Measurements from ENCODE around the gene SUMO3. TPM values are rescaled to one million over a fixed set of nuclear protein-coding genes. Genes with fewer than 3 reads are reported as not detected.

Gene SUMO3
- total RNA-seq, 2 experiments from 2014 or later = 98.8 to 102 TPM

DNA sequence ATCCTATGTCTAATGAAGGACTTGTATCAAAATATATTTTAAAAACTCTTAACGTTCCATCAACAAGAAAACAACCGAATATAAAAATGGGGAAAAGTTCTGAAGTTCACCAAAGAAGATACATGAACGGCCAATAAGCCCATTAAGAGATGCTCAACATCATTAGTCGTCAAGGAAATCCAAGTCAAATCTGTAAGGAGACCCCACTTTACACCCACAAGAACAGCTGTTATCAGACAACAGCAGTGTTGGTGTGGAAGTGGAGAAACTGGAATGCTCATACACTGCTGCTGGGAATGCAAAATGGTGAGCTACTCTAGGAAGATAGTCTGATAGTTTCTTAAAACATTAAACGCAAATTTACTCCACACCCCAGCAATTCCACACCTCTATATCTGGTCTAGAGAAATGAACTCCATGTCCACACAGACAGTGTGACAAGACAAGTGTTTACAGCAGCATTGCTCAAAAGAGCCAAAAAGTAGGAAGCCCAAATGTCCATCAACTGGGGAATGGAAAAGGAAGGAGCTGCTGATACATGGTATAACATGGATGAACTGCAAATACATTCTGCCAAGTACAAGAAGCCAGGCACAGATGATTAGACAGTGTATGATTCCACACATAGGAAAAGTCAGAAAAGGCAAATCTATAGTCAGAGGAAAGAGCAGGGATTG lies 34.7 kb downstream of the SUMO3 start:
- CTCF ChIA-PET = interaction anchor here (0.9 to 4.1 kb wide), 3 partner anchors 10 to 40 kb away, joined by 3 to 26 read pairs (median 4); no protein-coding TSS in a partner anchor
- H3K36me3 Mint-ChIP-seq (ENCODE audit: low read depth) = peaks cover 23% of the 10 kb centered on the region
- no peak overlapping the region for H3K4me3 Mint-ChIP-seq
- no peak overlapping the region for H3K27ac Mint-ChIP-seq
- no peaks in the 10 kb centered on the region for H3K27me3 Mint-ChIP-seq (ENCODE audit: low read depth)
- H3K4me1 Mint-ChIP-seq (ENCODE audit: low read depth) = peaks cover 17% of the 10 kb centered on the region
- no peak for ATAC-seq
- no peaks in the 10 kb centered on the region for H3K9me3 Mint-ChIP-seq (ENCODE audit: insufficient read depth)
- DNase-seq = no peak
- POLR2A ChIA-PET = interaction anchor here (0.6 to 1.1 kb wide), 2 partner anchors 16 to 716 kb away, joined by 3 read pairs; no protein-coding TSS in a partner anchor

DNA sequence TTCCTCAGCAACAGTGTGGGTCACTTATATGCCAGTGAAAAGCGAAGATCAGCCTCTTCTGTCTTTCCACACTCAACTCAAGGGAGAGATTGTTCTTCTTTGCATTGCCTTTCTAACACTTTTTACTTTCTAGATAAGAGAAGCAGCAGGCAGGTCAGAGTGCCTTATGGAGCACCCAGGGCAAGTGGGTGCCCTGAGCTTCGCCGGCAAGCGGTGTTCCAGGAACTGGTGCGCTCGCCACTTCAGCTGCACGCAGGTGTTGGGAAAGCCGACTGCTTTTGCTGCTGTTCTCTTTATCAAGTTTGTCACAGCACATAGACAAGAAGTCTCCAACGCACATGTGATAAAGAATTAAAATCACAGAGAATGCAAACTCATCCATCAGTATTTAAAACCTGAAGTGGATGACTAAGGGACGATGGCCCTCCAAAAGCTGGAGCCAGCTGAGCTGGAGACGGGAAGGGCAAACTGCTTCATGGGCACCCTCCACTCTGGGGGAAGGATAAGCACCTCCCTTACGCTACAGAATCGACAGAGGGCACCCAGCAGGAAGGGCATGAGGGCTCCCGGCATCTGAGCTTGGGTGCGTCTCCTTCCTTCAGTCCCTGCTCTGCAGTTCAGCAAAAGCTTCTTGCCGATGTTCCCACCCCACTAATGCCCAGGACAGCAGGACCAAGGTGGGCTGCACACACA lies 36.9 kb downstream of the SUMO3 start:
- peaks cover 17% of the 10 kb centered on the region for H3K4me1 Mint-ChIP-seq (ENCODE audit: low read depth)
- no peaks in the 10 kb centered on the region for H3K9me3 Mint-ChIP-seq (ENCODE audit: insufficient read depth)
- peaks cover 33% of the 10 kb centered on the region for H3K36me3 Mint-ChIP-seq (ENCODE audit: low read depth)
- ATAC-seq (no peak), DNase-seq (no peak)
- no peak overlapping the region for H3K27ac Mint-ChIP-seq
- H3K4me3 Mint-ChIP-seq = no peak overlapping the region
- CTCF ChIA-PET = interaction anchor here (0.8 to 4.1 kb wide), 3 partner anchors 12 to 21 kb away, joined by 3 to 26 read pairs (median 4); partner anchors contain the start of gene UBE2G2
- POLR2A ChIA-PET = no interaction called here
- no peaks in the 10 kb centered on the region for H3K27me3 Mint-ChIP-seq (ENCODE audit: low read depth)

DNA sequence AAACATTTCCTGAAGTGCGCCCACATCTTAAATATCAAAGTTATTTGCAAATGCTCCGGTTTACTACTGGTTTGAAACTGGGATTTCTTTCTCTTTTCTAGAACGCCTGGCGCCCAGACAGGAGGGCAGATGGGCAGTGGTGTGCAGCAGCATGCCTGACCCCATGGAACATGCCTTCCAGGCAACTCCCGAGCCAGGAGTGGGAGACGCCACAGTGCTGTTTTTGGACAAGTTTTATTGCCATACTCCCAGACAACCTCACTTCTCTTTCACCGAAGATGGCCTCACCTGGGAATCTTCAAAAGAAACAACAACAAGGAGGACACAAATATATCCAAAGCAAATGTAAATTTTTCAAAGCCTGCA lies 37.7 kb downstream of the SUMO3 start:
- no peak for DNase-seq
- Mint-ChIP-seq H3K9me3 (ENCODE audit: insufficient read depth) (no peaks in the 10 kb centered on the region), H3K4me1 (ENCODE audit: low read depth) (peaks cover 13% of the 10 kb centered on the region), H3K27ac (no peak overlapping the region), H3K27me3 (ENCODE audit: low read depth) (no peaks in the 10 kb centered on the region), H3K36me3 (ENCODE audit: low read depth) (peaks cover 33% of the 10 kb centered on the region), H3K4me3 (no peak overlapping the region)
- ATAC-seq = no peak
- CTCF ChIA-PET = interaction anchor here (0.8 to 1.1 kb wide), 2 partner anchors 13 to 21 kb away, joined by 3 to 4 read pairs; partner anchors contain the start of gene UBE2G2
- POLR2A ChIA-PET = no interaction called here

DNA sequence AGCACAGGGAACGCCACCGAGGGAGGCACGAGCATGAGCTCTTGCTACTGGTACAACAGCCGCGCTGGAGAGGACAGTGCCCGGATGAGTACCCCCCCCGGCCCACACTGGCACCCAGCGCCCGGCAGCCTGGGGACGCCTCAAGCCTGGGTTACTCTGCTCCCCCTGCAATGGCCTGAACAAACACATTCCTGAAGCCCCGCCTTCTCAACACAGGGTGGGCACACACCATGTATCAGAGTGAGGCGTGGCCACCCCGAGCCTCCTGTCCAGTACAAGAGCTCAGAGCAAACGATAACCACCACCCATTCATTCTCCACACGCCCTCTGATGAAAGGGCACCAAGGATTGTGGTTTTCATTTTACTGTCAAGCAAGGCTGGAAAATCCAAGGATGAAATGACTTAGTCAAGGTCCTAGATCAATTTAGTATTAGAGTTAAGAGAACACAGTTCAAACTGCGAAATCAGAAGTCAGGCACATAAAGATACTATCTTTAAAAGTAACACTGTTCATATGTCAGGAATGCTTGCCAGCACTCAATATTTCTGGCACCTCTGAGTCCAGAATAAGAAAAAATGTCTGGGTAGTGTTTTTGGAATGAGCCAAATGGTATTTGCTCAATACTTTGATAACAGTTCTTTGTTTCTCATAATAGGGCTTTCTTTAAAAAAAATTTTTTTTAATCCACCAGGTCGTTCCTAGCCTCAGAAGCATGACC lies 38.3 kb downstream of the SUMO3 start:
- Mint-ChIP-seq H3K4me3 (no peak overlapping the region), H3K27me3 (ENCODE audit: low read depth) (no peaks in the 10 kb centered on the region), H3K36me3 (ENCODE audit: low read depth) (peaks cover 38% of the 10 kb centered on the region), H3K4me1 (ENCODE audit: low read depth) (peaks cover 10% of the 10 kb centered on the region), H3K9me3 (ENCODE audit: insufficient read depth) (no peaks in the 10 kb centered on the region), H3K27ac (no peak overlapping the region)
- no peak for DNase-seq
- ChIA-PET CTCF (interaction anchor here (0.8 to 1.1 kb wide), 2 partner anchors 14 to 22 kb away, joined by 3 to 4 read pairs; partner anchors contain the start of gene UBE2G2), POLR2A (no interaction called here)
- ATAC-seq = no peak

DNA sequence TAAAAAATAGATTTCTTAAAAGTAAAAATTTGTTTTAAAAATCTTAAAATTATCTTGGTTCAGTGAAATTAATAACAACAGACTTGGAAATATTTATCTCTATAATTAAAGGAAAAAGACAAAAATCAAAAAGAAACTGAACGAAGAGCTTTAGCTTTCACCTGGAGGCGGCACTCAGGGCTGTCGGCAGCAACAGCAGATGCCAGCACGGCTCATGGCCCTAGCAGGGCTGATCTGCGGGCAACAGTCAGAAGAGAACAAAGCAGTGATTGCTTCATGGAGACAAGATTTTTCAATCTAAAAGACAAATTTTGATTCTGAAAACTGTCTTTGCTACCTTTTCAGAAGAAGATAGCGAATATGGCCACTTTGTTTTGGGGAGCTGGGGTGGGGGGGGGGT lies 38.9 kb downstream of the SUMO3 start:
- peaks cover 10% of the 10 kb centered on the region for H3K4me1 Mint-ChIP-seq (ENCODE audit: low read depth)
- H3K9me3 Mint-ChIP-seq (ENCODE audit: insufficient read depth) = no peaks in the 10 kb centered on the region
- no peak overlapping the region for H3K27ac Mint-ChIP-seq
- CTCF ChIA-PET = no interaction called here
- peaks cover 41% of the 10 kb centered on the region for H3K36me3 Mint-ChIP-seq (ENCODE audit: low read depth)
- no peak for ATAC-seq
- POLR2A ChIA-PET = no interaction called here
- no peaks in the 10 kb centered on the region for H3K27me3 Mint-ChIP-seq (ENCODE audit: low read depth)
- DNase-seq = no peak
- H3K4me3 Mint-ChIP-seq = no peak overlapping the region

DNA sequence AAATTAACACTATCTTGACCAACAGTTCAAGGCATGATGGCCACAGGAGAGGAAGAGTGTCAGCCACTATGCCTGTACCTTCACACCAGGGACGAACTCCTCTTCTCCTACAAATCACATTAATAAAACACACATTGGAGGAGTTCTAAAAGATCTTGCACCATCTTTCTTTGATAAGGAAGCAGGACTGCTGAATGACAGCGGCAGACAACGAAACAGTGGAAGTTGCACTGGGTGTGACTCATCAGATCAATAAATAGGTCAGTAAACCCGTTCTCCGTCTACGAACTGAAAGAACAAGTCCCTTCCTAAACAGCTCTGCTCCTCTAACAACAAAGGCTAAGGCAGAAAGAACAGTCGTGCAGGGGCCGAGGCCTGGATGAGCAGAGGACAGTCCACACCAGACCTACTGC lies 39.4 kb downstream of the SUMO3 start:
- Mint-ChIP-seq H3K27me3 (ENCODE audit: low read depth) (no peaks in the 10 kb centered on the region), H3K9me3 (ENCODE audit: insufficient read depth) (no peaks in the 10 kb centered on the region), H3K36me3 (ENCODE audit: low read depth) (peaks cover 41% of the 10 kb centered on the region), H3K4me1 (ENCODE audit: low read depth) (peaks cover 10% of the 10 kb centered on the region), H3K27ac (no peak overlapping the region), H3K4me3 (no peak overlapping the region)
- ChIA-PET POLR2A (no interaction called here), CTCF (no interaction called here)
- ATAC-seq (no peak), DNase-seq (no peak)

DNA sequence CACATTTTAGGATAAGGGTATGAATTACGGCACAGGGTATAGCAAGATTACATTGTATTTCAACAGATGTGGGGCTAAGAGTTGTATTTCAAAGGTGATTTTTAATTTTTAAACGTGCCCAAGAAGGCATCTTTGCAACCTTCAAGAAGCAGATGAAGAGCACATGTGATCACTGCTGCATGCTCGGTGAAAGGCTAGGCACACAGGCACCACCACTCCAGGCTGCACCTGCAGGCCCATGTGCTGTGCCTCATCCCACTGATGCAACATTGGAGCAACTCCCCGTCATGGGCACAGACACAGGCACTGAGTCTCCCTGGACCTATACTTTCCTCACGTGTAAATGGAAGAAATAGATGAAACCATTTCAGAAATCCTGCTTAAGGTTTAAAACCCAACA lies 39.8 kb downstream of the SUMO3 start:
- ChIA-PET CTCF (no interaction called here), POLR2A (no interaction called here)
- no peak overlapping the region for H3K4me3 Mint-ChIP-seq
- H3K9me3 Mint-ChIP-seq (ENCODE audit: insufficient read depth) = no peaks in the 10 kb centered on the region
- H3K27me3 Mint-ChIP-seq (ENCODE audit: low read depth) = no peaks in the 10 kb centered on the region
- H3K27ac Mint-ChIP-seq = no peak overlapping the region
- peaks cover 43% of the 10 kb centered on the region for H3K36me3 Mint-ChIP-seq (ENCODE audit: low read depth)
- no peak for DNase-seq
- ATAC-seq = no peak
- H3K4me1 Mint-ChIP-seq (ENCODE audit: low read depth) = peaks cover 10% of the 10 kb centered on the region

DNA sequence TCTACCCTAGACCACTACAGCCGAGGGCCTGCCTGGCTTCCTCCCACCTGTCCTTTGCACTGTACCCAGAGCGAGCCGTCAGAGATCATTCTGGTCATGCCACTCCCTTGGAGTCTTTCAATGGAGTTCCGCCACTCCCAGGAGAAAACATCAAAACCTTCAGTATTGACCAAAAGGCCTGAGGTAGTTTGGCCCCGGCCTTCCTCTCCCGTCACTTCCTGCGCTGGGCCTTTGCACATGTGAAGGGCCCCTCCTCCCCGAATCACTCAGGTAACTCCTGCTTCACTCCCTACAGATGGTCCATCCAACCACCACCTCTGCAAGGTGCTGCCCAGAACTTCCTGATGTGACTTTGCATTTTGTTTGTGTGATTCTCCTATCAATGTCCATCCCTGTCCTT lies 42.9 kb downstream of the SUMO3 start:
- CTCF ChIA-PET = no interaction called here
- peaks cover 50% of the 10 kb centered on the region for H3K36me3 Mint-ChIP-seq (ENCODE audit: low read depth)
- no peak for DNase-seq
- POLR2A ChIA-PET = no interaction called here
- H3K9me3 Mint-ChIP-seq (ENCODE audit: insufficient read depth) = no peaks in the 10 kb centered on the region
- peaks cover under 1% of the 10 kb centered on the region for H3K4me1 Mint-ChIP-seq (ENCODE audit: low read depth)
- ATAC-seq = no peak
- no peak overlapping the region for H3K4me3 Mint-ChIP-seq
- H3K27me3 Mint-ChIP-seq (ENCODE audit: low read depth) = no peaks in the 10 kb centered on the region
- H3K27ac Mint-ChIP-seq = no peak overlapping the region

DNA sequence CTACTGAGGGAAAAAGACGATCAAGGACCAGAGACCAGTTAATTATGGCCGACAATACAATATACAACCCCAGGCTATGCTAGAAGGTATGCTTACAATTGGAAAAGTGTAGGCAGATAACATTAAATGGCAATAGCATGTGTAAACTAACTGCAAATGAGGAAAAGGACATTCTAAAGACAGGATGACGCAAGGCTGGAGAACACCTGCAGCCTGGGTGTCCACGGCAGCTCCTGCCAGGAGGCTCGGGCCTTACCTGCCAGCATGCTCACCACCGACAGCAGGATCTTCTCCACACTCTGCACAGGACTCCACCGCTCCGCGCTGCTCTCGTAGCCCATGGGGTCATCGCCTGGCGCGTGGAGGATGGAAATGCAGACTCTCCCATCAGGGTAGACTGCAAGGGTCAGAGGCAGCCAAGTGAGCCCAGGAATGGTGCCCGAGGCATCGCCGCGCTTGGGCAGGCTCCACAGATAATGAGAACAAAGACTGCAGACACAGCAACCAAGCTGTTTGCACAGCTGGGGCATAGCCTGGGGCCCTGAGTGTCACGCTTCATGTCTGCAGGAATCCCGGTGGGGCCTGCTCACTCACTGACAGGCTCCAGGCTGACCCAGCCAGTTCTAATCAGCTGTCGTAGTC lies 44.5 kb downstream of the SUMO3 start:
- CTCF ChIA-PET = interaction anchor here (0.8 to 1.2 kb wide), 3 partner anchors 9 to 263 kb away, joined by 3 read pairs; no protein-coding TSS in a partner anchor

DNA sequence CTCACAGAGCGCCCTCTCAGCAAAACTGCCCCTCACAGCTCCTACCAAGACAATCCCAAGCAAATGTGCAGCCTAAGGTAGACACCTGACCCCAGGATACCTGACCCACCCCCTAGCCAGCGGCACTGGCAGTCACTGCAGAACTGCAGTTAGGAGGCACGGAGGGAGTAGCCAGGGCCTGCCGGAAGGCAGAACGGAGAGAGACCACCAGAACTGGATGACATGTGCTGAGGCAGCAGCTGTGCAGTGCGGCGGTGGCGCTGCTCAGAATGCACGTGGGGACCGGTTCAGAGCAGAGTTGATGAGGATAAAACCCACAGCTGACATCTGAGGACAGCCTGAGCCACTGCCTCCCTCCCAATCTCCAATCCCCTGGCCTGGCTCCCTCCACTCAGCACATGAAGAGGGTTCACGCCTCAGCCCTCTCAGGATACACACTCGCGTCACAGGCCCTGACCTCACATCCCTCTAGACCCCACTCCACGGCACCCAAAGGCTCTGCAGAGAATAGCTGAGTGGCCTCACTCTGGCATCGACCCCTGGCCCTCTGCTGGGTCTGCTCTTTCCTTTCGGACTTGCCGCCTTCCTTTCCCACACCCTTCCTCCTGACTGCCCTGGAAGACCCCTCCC lies 45.9 kb downstream of the SUMO3 start:
- no peak overlapping the region for H3K27ac Mint-ChIP-seq
- peaks cover 4% of the 10 kb centered on the region for H3K4me1 Mint-ChIP-seq (ENCODE audit: low read depth)
- no peaks in the 10 kb centered on the region for H3K27me3 Mint-ChIP-seq (ENCODE audit: low read depth)
- ATAC-seq = no peak
- DNase-seq = no peak
- no peaks in the 10 kb centered on the region for H3K9me3 Mint-ChIP-seq (ENCODE audit: insufficient read depth)
- H3K36me3 Mint-ChIP-seq (ENCODE audit: low read depth) = peaks cover 47% of the 10 kb centered on the region
- H3K4me3 Mint-ChIP-seq = no peak overlapping the region
- CTCF ChIA-PET = interaction anchor here (3.0 kb wide), 1 partner anchor 21 kb away, joined by 8 read pairs; no protein-coding TSS in a partner anchor
- POLR2A ChIA-PET = no interaction called here

More for the DNA sequence above, 44.5 kb downstream of the SUMO3 start:
- no peak for DNase-seq
- Mint-ChIP-seq H3K36me3 (ENCODE audit: low read depth) (peaks cover 55% of the 10 kb centered on the region), H3K27ac (no peak overlapping the region), H3K4me3 (no peak overlapping the region), H3K27me3 (ENCODE audit: low read depth) (no peaks in the 10 kb centered on the region), H3K9me3 (ENCODE audit: insufficient read depth) (no peaks in the 10 kb centered on the region), H3K4me1 (ENCODE audit: low read depth) (no peaks in the 10 kb centered on the region)
- ATAC-seq = no peak
- POLR2A ChIA-PET = no interaction called here

Measured in activated CD8-positive, alpha-beta T cell treated with anti-CD3 and anti-CD28 coated beads, Interleukin-2, amount 10 ng/mL, durations not matched to agents 7 days and 5 days (primary cell).